HS-27A (cell line): ENCODE data around the gene NSD2.
"Not testable (repeated sequence)": the region's sequence is repeated elsewhere in the genome, so short reads cannot be mapped to it uniquely, and the experiment has no call there.

ENCODE experiments used
- DNase-seq: peaks from one replicate; pipeline ENCODE4 v3.0.0-alpha.2; 2012; ENCODE audit warnings: low read depth, missing footprints

Gene NSD2

GRCh38 chr4:1870578-1871443 lies at the start of gene NSD2:
Gene NSD2, plus strand, starts transcription at chr4:1871393. Its CDS starts 29,262 bp downstream, at chr4:1900655.
- peak; percentile 46 for DNase-seq

GRCh38 chr4:1821679-1822567 lies 49.3 kb upstream of the NSD2 start:
- no peak for DNase-seq

- no peak for DNase-seq
Measured at GRCh38 chr4:1822568-1823544, 48.3 kb upstream of the NSD2 start.

- no peak for DNase-seq
Measured at GRCh38 chr4:1823545-1823932, 47.7 kb upstream of the NSD2 start.

- no peak for DNase-seq
Measured at GRCh38 chr4:1824746-1825145, 46.4 kb upstream of the NSD2 start.

GRCh38 chr4:1825326-1825725 lies 45.9 kb upstream of the NSD2 start:
- DNase-seq = no peak

- no peak for DNase-seq
Measured at GRCh38 chr4:1826531-1827350, 44.5 kb upstream of the NSD2 start.

GRCh38 chr4:1830234-1830633 lies 41.0 kb upstream of the NSD2 start:
- no peak for DNase-seq

- no peak for DNase-seq
Measured at GRCh38 chr4:1830642-1831228, 40.5 kb upstream of the NSD2 start.

GRCh38 chr4:1831331-1831730 lies 39.9 kb upstream of the NSD2 start:
- DNase-seq = no peak

- no peak for DNase-seq
Measured at GRCh38 chr4:1832690-1833089, 38.5 kb upstream of the NSD2 start.

GRCh38 chr4:1833307-1834046 lies 37.7 kb upstream of the NSD2 start:
- no peak for DNase-seq

- no peak for DNase-seq
Measured at GRCh38 chr4:1834047-1834775, 37.0 kb upstream of the NSD2 start.

GRCh38 chr4:1835836-1836235 lies 35.4 kb upstream of the NSD2 start:
- not testable (repeated sequence) for DNase-seq

- no peak for DNase-seq
Measured at GRCh38 chr4:1836650-1837049, 34.5 kb upstream of the NSD2 start.

- no peak for DNase-seq
Measured at GRCh38 chr4:1837069-1837468, 34.1 kb upstream of the NSD2 start.

GRCh38 chr4:1839282-1839681 lies 31.9 kb upstream of the NSD2 start:
- DNase-seq = no peak

GRCh38 chr4:1841201-1841886 lies 29.8 kb upstream of the NSD2 start:
- no peak for DNase-seq

- no peak for DNase-seq
Measured at GRCh38 chr4:1841887-1842210, 29.3 kb upstream of the NSD2 start.
